Epithelial cell of esophagus (primary cell): ENCODE results near the gene MAPK12.

ENCODE experiments used
- DNase-seq: peaks from one replicate; pipeline ENCODE4 v3.0.0; 2010; ENCODE audit warnings: low read depth
- H3K4me3 ChIP-seq: 2 replicates; pipeline ENCODE4 v1.5.1; 2011; ENCODE audit warnings: mild to moderate bottlenecking, low read length, control low read depth
- CTCF ChIP-seq: IDR thresholded peaks from 2 replicates; pipeline ENCODE4 v1.5.1; 2011; ENCODE audit warnings: low read depth, mild to moderate bottlenecking, low read length, control low read depth, inconsistent platforms; ENCODE audit not compliant: insufficient read depth; ENCODE audit errors: missing control alignments

MAPK12 gene

GRCh38 chr22:50260434-50260800, 1.1 kb downstream of the MAPK12 start:
- H3K4me3 ChIP-seq: peak overlapping the region; percentile 53
- no peak for TF ChIP-seq CTCF
- DNase-seq: no peak

- no peak overlapping the region for H3K4me3 ChIP-seq
- no peak for TF ChIP-seq CTCF
- DNase-seq: no peak
Measured at GRCh38 chr22:50259302-50259701, 2.2 kb downstream of the MAPK12 start.

- TF ChIP-seq CTCF: no peak
- H3K4me3 ChIP-seq: no peak overlapping the region
- DNase-seq: no peak
Measured at GRCh38 chr22:50258361-50259292, 2.9 kb downstream of the MAPK12 start.

- no peak for DNase-seq
- no peak overlapping the region for H3K4me3 ChIP-seq
- no peak for TF ChIP-seq CTCF
Measured at GRCh38 chr22:50257451-50258360, 3.8 kb downstream of the MAPK12 start.

GRCh38 chr22:50257041-50257440, 4.4 kb downstream of the MAPK12 start:
- TF ChIP-seq CTCF: no peak
- no peak overlapping the region for H3K4me3 ChIP-seq
- no peak for DNase-seq

- no peak for TF ChIP-seq CTCF
- no peak for DNase-seq
- no peak overlapping the region for H3K4me3 ChIP-seq
Measured at GRCh38 chr22:50256258-50256862, 5.1 kb downstream of the MAPK12 start.
